HL-60 (cell line): ENCODE data around the gene UBALD1.

Experiments
- DNase-seq, 2 experiments: peaks; one replicate each; pipeline ENCODE4 v3.0.0-alpha.2; 2010 to 2020; ENCODE audit warnings: low read depth in 1 of 2, low spot score in 1 of 2
- H3K27ac ChIP-seq: fragments of 250-450 bp; sonication (Bioruptor Pico); replicated peaks from 2 replicates; pipeline ENCODE4 v1.5.1; 2020; ENCODE audit warnings: mild to moderate bottlenecking, moderate library complexity
- H3K27me3 ChIP-seq: fragments of 250-450 bp; sonication (Bioruptor Pico); 2 replicates; pipeline ENCODE4 v1.5.1; 2021; ENCODE audit warnings: mild to moderate bottlenecking, moderate library complexity; ENCODE audit not compliant: insufficient read depth, poor library complexity, severe bottlenecking
- H3K4me3 ChIP-seq: replicated peaks from 2 replicates; pipeline ENCODE4 v1.5.1; 2011; ENCODE audit warnings: mild to moderate bottlenecking, control low read depth, low read length; ENCODE audit not compliant: insufficient read depth
- GABPA ChIP-seq: IDR thresholded peaks from 2 replicates; pipeline ENCODE4 v1.6.1; 2012; ENCODE audit warnings: low read depth
- POLR2AphosphoS5 ChIP-seq: IDR thresholded peaks from 2 replicates; pipeline ENCODE4 v1.6.1; 2012; ENCODE audit warnings: low read depth
- REST ChIP-seq: IDR thresholded peaks from 2 replicates; pipeline ENCODE4 v1.6.1; 2012; ENCODE audit warnings: low read depth; ENCODE audit not compliant: insufficient replicate concordance
- SPI1 ChIP-seq: IDR thresholded peaks from 2 replicates; pipeline ENCODE4 v1.6.1; 2012; ENCODE audit warnings: low read depth, mild to moderate bottlenecking, borderline replicate concordance
- TF ChIP-seq, protein P1 (sequence below): IDR thresholded peaks from one replicate; pipeline ENCODE4 v1.5.1; 2011; ENCODE audit warnings: low read length, control low read depth, inconsistent platforms; ENCODE audit not compliant: insufficient read depth

UBALD1 gene

GRCh38 chr16:4633910-4634635 lies 19.4 kb upstream of the UBALD1 start:
- Histone ChIP-seq H3K4me3 (no peak overlapping the region), H3K27ac (no peak overlapping the region), H3K27me3 (no peaks in the 10 kb centered on the region)
- TF ChIP-seq SPI1, result no peak
- TF ChIP-seq POLR2AphosphoS5, result no peak
- TF ChIP-seq GABPA, result no peak
- TF ChIP-seq, protein P1, sequence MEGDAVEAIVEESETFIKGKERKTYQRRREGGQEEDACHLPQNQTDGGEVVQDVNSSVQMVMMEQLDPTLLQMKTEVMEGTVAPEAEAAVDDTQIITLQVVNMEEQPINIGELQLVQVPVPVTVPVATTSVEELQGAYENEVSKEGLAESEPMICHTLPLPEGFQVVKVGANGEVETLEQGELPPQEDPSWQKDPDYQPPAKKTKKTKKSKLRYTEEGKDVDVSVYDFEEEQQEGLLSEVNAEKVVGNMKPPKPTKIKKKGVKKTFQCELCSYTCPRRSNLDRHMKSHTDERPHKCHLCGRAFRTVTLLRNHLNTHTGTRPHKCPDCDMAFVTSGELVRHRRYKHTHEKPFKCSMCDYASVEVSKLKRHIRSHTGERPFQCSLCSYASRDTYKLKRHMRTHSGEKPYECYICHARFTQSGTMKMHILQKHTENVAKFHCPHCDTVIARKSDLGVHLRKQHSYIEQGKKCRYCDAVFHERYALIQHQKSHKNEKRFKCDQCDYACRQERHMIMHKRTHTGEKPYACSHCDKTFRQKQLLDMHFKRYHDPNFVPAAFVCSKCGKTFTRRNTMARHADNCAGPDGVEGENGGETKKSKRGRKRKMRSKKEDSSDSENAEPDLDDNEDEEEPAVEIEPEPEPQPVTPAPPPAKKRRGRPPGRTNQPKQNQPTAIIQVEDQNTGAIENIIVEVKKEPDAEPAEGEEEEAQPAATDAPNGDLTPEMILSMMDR, result no peak
- TF ChIP-seq REST, result no peak
- DNase-seq, result no peak

DNA sequence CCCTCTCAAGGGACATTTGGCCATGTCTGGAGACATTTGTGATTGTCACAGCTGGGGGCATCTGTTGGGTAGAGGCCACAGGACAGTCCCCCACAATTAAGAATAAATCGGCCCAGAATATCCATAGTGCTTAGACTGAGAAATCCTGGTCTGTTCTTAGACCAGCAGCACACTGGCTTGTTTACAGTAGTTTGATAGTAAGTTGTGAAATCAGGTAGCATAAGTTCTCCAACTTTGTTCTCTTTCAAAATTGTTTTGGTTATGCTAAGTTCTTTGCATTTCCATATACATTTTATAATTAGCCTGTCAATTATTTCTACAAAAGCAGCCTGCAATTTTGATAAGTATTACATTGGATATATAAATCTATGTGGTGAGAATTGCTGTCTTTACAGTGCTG lies 16.8 kb upstream of the UBALD1 start:
- no peak for DNase-seq
- TF ChIP-seq, protein P1, result no peak
- TF ChIP-seq REST (no peak), POLR2AphosphoS5 (no peak), GABPA (no peak), SPI1 (no peak)
- H3K4me3 ChIP-seq, result no peak overlapping the region
- no peaks in the 10 kb centered on the region for H3K27me3 ChIP-seq
- no peak overlapping the region for H3K27ac ChIP-seq

- no peak for DNase-seq
- H3K27me3 ChIP-seq, result no peaks in the 10 kb centered on the region
- no peak overlapping the region for H3K4me3 ChIP-seq
- TF ChIP-seq REST (no peak), POLR2AphosphoS5 (no peak), GABPA (no peak), SPI1 (no peak)
- TF ChIP-seq, protein P1, result no peak
- H3K27ac ChIP-seq, result no peak overlapping the region
These were observed 13.6 kb upstream of the UBALD1 start for GRCh38 chr16:4628283-4628682.
